NOMO-1 treated with DMSO at 0.1 percent for 48 hours (cell line): ENCODE results near the gene PKIB.

Source experiments
- DNase-seq: peaks from one replicate; lab custom pipeline; 2025; ENCODE audit not compliant: unreplicated experiment; lab: John Stamatoyannopoulos, UW

Gene PKIB

DNA sequence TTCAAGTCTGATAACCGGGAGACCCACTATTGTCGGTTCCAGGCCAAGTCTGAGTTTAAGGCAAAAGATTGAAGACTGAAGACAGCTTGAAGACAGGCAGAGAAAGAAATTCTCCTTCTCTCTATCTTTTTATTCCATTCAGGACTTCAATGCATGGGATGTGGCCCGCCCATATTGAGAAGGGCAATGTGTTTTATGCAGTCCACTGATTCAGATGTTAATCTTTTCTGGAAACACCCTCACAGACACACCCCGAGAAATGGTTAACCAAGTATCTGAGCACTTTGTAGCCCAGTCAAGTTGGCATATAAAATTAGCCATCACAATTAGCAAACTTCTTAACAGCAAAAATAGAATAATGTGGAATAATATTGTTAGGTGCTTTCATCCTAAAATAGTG is 93.9 kb downstream of the PKIB start:
- DNase-seq = no peak

- DNase-seq = peak; percentile 99
Measured at GRCh38 chr6:122709922-122710512, 99.8 kb downstream of the PKIB start.

DNA sequence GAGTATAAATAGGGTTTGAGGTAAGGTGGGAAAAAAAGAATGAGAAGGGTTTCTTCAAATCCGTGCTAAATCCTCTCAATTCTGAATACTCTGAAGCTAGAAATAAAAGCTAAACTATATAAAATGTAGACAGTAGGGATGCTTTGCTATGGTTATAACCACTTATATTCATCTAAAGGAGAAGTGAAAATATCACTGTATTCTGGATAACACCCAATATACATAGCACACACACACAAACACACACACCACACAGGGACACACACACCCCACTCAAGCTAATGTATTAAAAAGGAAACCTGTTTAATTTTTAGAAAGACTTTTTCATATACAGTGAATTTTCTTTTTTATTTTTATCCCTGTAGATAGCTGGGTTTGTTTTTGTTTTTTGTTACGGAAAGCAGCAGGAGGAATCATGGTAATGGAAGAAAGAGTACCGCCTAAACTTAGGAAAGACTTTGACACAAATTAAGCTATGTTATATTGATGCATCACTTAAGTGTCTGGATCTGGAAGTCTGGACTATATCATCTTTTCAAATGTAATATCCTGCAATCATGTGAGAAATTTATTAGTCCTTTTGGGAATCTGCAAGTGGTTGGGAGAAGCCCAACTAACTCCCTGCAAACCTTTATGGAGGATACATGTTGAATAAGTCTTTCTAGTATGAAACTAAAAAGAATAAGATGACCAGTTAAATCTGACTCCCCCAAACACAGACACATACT is 100.9 kb downstream of the PKIB start:
- peak; percentile 19 for DNase-seq

DNA sequence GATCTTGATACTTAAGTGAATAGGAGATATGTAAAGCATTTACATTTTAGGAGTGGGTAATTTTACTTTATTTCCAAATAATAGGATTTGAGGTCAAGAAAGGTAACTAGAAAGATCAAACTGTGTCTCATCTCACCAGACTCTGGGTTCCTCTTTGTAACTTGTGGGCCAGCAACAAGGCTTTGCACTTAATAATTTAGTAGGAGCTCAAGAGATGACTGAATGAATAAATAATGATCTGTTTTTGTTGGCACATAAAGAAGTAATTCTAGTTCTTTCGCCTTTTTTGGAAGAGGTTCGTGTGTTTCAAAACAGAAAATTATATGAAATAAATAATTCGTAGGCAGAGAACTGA is 101.9 kb downstream of the PKIB start:
- DNase-seq = no peak

DNA sequence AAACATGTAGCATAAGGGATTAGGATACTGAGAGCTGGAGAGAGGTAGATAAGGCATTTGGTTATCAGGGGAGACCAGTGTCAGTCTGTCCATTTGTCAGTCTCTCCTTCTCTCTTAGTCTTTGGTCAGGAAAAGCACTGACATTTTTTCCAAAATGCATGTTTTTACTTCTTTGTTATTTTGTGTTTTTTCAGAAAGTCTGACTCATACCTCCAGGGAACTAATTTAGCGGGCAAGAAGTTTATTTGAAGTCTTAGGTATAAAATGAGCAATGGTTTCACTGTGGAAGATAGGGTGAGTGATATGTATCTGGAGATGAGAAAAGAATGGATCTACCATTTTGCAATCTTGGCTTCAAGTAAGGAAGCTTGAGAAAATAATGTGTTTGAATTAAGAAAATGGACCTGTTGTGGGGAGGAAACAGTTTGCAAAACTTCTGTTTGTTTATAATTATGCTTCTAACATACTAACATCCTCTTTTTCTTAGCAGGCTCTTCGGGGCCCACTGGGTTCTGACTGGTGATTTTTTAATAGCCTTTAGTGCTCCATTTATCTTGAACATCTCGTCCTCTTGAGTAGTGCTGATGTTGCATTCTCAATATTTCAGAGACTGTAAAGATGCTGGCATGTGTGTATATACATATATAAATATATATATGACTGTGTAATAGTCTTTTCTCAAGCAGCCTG is 102.4 kb downstream of the PKIB start:
- DNase-seq = peak; percentile 50

DNA sequence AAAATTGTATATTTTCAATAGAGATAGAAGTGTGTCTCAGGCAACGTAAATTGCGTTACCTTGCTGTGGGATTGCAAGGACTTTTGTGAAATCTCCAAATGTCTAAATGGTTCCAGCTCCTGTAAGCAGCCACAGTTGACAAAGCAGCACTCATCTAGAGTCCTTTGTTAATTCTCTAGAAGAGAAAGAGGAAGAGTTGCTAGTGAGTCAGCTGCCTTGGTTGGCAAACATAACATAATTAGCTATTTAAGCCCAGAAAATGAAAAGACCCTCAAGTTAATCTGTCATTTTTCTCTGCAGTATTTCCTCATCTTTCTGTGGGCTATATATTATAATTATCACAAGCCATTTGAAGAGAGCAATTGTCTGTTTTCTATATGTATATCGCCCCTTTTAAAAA is 102.9 kb downstream of the PKIB start:
- peak; percentile 93 for DNase-seq

- no peak for DNase-seq
Measured at GRCh38 chr6:122714059-122714458, 103.9 kb downstream of the PKIB start.

DNA sequence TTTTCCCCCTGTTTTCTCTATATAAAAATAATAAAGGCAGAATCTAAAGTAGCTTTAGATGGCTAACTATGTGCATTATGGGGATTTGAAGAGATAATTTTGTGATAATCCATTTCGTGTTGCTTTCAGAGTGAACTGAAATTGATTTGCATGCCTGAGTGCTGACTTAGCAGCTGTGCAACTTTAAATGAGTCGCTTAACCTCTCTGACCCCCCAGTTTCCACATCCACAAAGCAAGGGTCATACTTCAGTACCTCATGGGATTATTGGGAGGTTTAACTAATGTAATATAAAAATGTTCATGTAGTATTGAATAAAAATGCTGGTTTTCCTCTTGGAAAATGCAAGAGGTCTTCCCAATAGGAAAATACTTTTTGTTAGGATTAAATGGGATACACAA is 105.5 kb downstream of the PKIB start:
- no peak for DNase-seq

DNA sequence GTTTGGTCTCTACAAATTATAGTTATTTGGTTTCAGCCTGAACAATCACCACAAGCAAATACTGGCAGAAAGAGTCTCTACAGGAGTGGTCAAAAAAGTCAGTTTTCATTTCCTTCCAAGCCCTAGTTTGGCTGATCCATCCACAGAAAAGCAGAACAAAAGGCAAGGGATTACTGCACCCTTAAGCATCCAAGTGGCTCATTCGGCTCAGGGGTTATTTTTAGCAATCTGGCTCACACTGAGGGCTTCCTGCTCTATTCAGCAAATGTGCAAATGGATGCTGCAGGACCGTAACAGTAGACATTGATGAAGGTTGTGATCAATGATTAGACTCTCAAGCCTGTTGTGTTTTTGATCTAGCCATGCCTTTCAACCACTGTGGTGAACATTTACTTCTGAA is 107.1 kb downstream of the PKIB start:
- peak; percentile 73 for DNase-seq

DNA sequence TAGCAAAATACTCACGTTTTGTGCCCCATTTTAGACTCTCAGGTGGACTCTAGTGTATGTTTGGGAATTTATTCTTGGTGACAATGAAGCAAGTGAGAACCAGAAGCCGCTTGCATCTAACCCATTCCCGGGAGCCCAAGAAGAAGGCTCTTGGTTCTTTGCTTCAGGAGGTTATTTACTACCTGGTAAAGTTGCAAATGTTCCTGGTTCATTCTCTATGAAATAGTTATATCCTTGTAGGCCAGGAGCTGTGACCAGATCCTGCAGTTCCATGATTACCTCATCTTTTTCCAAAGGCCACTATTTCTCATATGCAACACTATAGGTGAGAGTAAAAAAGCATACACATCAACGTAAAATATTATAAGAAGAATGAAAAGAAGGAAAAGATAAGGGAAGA is 108.4 kb downstream of the PKIB start:
- DNase-seq = no peak

DNA sequence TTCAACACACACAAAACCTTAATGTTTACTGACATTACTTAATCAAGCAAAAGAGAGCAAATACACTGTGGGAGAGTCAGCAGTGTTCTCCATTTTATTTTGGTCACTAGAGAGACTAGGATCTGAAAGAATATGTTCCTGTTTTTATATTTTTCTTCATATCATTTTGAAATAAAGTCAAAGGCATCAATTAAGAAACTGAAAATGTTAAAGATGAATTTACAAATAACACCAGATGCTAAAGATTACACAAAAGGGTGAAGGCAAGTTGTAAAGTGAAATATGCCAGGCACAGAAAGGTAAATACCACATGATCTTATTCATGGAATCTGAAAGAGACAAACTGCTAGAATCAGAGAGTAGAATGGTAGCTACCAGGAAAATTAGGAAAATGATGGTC is 109.0 kb downstream of the PKIB start:
- no peak for DNase-seq

DNA sequence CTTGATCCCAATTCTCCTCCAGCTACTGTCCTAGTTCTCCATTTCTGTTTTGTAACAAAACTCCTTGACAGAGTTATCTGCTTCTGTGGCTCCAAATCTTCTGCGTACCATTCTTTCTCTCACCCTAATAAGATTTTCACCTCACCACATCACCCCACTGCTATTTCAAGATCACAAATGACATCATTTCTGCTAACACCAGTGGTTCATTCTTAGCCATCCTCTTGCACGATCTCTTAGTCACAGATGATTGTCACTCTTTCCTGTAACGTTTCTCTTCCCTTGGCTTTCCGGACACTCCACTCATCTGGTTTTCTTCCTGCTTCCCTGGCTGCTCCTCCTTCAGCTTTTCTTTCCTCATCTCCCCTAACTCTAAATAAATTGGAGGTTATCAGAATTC is 112.5 kb downstream of the PKIB start:
- DNase-seq = peak; percentile 21

DNA sequence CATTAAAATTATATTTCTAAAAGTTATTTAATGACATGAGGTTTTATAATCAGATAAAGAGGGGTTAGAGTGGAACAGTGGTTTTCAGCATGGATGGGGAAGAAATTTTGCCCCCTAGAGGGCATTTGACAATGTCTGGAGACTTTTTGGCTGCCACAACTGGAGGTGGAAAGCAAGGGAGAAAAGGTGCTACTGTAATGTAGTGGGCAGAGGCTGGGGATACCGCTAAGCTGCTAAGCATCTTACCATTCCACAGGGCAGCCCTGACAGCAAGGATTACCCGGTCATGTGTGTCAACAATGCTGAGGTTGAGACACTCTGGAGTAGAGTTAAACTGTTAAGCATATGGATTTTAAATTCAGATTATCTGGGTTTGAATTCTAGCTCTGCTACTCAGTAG is 116.4 kb downstream of the PKIB start:
- DNase-seq = no peak

DNA sequence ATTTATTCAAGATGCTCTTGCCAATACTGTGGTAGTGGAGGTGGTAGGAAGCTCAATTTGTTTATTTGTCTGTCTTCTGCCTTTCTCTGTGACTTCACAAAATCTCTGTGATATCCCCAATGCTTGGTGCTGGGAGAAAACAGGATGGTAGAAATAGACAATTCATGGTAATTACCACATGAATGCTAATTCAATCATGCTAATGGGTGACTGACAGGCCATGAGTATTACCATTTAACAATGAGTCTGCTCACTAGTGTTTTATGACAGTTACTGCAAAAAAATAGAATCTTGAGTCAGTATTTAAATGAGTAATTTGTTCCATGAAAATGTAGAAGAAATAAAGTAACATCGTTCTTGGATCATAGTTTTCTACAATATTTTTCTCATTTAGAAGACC is 117.0 kb downstream of the PKIB start:
- DNase-seq = no peak

DNA sequence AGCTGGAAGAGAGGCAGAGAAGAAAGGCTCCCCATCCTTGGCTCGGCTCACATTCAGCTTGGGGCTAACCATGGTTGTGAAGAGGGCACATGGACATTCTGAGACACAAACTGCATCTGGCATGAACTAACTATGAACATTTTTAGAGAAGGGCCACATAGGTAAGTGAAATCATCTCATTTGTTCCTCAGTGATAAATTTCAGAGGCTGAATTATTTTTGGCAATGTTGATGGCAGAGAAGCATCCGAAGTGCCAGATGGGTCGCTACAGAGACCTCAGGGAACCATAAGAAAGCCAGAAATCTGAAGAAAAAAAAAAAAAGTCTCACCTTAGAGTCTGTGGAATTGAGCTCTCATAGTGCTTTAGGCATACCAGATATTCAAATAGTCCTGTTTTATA is 120.1 kb downstream of the PKIB start:
- no peak for DNase-seq

DNA sequence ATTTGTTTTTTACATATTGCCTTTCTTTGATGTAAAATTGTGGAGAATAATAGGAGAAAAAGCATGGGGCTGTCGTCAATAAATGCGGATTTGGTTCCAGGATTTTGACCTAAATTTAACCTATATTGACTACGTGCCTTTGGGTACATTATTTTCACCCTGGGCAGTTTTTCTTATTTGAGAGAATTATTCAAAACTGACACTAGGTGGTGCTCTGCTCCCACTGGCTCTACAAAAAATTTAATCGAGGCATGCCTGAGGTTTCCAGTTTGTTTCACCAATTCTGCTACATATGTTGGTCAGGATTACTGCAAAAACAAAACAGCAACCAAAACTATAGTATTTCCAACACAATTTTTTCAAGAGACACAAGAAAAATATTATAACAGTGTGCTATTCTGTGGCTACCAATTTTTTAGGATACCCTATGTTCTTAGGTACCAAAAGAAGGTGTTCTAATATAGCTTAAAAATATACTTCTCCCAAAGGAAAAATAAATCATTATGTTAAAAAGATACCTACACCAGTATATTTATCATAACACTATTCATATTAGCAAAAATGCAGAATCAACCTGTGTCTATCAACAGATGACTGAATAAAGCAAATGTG is 120.7 kb downstream of the PKIB start:
- peak; percentile 66 for DNase-seq

DNA sequence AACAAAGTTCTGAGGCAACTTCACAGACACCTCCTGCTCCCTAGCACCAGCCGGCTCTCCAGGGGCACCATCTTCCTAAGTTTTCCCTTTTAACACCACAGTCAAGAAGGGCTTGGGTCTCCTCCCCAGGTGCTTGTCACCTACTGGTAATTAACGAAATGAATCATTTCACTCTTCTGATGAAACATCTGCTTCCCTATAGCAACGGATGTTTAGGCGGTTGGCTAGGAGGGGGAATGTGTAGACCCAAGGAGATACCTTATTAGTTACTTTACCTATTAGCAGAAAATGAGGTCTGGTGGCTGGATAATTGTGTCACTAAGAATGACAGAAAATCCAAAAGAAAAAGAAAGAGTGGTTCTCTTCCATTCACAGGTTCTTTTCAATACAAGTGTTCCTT is 123.1 kb downstream of the PKIB start:
- DNase-seq = peak; percentile 63

GRCh38 chr6:122734529-122735395 is 124.6 kb downstream of the PKIB start:
- no peak for DNase-seq

DNA sequence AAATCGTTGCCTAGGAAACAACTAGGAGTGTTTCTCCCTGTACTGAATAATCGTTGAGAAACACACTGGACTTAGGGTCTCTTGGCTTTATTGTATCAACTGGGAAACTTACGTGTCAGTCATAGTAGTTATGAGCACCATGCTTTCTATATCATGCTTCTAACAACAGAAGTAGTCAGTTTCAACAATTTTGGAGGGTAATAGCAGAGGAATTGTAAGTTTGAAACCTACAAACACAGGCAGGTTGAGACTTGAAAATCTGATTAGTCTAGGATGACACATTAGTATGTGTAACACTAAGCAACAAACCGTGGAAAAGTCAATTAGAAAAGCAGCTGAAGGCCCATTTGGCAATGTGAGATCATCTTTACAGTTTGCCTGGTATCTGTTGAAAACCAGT is 125.4 kb downstream of the PKIB start:
- DNase-seq = no peak

DNA sequence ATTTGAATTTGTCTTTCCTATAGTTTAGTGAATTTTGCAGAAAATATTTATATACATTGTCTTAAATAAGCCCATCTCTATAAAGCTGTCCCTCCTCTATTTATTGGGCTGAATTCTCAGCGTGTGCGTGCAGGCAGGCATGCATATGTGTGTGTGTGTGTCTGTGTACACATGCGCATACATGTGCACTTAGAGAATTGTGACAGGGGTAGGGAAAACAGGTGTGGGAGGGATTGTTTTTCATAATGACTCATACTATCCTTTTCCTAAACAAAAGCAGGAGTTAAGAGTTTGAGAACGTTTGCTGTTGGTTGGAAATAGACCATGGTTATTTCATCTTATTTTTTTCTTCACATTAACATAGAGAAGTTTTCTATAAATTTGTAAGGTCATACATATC is 126.0 kb downstream of the PKIB start:
- no peak for DNase-seq

DNA sequence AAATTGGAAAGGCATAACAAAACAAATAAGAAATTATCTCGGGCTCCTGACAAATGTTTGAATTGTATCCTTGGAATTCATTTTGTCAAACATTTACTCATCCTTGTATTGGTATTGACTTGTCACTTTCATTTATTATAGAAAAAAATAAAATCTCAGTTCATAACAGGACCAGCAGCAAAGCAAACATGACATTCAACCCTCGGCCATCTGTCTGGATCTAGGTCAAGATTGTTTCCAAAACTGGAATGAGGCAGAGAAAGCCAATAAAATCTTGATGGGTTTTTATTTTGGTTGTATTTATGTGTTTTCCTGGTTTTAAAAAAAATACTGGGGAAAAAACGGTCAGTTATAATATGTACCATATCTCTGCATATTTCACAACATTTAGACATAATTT is 126.4 kb downstream of the PKIB start:
- DNase-seq = no peak
